ENCODE results near the gene VEPH1.

The VEPH1 gene

DNA sequence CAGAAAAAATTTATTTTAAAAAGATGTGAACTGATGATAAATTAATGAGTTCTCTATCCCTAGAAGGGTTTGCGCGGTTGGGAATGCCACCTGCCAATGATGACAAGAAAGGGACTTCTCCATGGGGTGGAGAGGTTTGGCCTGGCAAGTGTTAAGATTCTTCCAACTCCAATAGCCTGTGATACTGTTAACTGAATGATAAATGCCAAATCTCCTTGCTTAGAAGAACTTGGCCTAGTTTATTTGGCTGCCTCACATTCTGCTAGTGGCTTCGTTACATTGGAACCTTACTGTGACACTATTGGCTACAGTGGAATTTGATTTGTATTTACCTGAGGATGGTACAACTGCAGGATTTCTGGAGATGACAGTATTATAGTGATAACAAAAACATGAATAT, 251.5 kb downstream of the VEPH1 start:
- no peak for DNase-seq

DNA sequence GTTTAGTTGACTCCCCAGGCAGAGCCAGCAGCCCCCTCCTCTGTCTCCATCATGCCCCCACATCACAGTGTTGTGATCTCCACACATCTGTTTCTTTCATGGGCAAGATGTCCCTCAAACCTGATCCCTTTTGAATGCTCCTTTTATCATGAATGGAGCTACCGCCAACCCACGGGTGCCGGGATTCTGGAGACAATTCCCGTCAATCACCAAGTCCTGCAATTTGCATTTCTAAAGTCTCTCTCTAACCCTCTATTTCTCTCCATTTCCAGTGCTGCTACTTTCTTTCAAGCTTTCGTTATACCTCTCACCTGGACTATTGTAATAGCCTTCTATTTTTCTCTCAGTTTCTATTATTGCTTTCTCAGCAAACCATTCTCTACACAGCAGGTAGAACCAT, 253.6 kb downstream of the VEPH1 start:
- no peak for DNase-seq

DNA sequence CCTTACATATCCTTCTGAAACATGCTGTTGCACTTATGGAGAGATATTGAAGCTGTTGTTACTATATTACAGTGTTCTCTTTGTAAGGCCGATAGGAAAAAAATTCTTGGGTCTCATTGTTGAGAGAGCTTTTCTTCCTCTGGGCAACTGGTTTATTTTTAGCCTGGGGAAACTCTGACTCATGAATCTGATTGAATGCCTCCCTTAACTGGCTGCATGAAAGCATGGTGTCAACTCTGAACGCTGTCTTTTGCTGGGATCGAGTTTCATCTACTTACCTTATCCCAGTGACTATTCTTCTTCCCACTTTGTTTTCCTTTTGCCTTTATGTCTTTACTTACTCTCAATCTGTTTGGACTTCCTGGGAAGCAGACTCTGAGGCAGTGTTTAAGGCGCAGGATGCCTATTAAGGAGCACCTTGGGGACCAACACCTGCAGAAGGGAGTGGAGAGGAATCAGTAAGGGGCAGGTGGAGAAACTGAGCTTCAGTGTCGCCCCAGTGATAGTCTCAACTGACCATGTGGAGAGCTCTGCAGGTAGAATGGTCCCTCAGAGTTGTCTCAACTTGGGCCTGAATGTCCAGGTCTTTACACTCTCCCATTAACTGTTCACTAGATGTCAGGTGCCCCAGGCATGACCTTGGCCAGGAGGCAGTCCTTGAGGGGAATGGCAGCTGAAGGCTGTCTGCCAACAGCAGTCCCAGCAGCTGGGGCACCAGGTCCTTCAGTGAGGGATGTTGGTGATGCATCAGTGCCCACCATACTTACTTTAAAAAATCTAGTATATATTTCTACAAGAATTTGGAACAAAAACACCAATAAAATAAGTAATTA, 254.4 kb downstream of the VEPH1 start:
- peak; percentile 91 for DNase-seq

DNA sequence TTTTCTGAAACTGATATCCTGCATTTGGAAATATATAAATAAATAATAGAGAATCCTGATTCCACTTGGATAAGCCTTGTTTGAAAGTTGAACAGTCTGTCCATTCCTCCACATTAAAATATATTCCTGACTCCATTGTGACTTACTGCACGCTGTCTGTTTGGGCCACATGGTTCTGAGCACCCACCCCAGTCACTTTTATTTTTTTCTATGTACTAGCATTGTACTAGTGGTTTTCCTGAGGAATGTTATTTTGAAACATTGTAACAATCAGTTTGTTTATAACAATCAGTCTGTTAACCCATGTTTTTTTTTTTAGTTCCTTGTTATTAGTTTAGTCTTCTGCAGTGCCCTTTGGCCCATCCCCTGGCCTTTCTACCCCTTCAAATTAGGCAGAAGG, 255.8 kb downstream of the VEPH1 start:
- DNase-seq = no peak

DNA sequence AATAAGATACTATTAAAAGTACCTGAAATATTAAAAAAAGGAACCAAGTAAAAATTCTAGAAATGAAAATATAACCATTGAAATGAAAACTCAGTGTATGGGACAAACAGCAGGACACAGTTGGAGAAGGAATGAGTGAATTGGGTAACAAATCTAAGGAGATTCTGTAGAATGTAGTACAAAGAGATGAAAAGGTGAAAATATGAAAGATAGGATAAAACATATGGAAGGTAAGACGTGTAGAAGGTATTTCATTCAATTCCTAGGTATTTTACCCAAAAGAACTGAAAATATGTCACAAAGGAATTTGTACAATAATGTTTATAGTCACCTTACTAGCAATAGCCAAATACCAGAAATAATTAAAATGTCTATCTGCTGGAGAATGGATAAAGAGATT, 260.4 kb downstream of the VEPH1 start:
- no peak for DNase-seq

DNA sequence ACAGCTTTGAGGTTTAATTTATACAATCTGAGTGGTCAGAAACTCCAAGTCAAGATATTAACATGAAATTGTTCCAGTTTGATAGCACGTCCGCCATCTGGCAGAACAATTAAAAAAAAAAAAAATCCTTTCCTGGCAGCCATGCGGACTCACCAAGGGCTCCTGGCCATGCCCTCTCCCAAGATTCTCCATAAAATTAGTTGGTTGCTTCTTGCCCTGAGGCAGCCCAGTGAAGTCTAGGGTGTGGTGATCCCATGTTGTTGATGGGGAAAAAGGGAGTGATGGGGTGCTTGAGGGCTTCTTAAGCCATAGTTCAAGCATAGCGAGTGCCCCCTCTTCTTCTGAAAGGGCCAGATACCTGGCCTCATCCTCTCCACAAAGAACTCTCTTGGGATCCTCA, 261.6 kb downstream of the VEPH1 start:
- no peak for DNase-seq

DNA sequence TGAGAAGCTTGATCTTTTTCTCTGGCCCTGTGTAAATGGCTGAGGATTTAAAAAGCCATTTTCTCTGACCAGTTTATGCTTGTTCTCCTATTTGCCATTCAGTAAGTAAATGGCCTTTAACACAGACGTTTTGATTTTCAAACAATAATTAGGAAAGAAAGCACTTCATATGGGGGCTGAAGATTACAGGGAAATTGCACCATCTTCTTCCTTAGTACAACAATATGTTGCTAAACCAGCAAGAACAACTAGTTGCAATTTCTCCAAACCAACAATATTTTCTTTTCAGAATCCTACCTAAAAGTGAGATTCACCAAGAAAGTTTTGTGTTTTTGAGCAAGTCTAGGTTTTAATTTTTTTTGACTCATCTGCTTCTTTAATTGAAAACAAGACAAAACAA, 262.8 kb downstream of the VEPH1 start:
- DNase-seq = peak; percentile 25

DNA sequence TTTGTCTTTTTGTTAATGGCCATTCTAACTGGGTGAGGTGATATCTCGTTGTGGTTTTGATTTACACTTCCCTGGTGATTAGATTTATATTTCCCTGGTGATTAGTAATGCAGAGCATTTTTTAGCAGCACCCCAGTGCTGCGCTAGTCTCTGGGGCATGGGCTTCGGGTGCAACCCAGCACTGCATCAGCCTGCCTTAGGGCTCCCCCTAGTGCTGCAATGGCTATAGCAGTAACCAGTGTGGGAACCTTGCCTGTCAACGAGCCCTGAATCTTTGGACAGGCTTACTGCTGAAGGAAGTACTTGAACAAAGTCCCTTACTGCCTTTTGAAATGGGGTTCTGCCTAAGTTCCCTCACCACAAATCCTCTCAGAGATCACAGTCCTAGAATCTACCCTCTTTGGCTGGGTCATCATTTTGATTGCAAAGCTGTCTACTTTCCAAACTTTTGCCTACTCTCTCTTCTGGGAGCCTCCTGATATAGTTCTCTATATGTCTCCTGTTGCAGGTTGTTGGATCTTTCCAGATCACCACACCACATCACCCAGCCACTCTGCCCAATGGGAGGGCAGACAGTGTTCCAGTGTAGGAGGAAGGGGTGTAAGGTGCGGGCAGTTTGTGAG, 264.0 kb downstream of the VEPH1 start:
- DNase-seq = peak; percentile 59

DNA sequence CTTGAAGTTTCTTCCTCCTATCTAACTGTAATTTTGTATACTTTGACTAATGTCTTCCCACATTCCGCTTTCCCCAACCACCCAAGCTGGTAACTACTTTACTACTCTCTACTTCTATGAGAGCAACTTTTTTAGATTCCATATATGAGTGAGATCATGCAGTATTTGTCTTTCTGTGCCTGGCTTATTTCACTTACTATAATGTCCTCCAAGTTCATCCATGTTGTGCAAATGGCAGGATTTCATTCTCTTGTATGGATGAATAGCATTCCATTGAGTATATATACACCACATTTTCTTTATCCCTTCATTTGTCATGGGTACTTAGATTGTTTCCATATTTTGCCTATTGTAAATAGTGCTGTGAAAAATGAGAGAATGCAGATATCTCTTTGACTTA, 264.8 kb downstream of the VEPH1 start:
- peak; percentile 77 for DNase-seq

DNA sequence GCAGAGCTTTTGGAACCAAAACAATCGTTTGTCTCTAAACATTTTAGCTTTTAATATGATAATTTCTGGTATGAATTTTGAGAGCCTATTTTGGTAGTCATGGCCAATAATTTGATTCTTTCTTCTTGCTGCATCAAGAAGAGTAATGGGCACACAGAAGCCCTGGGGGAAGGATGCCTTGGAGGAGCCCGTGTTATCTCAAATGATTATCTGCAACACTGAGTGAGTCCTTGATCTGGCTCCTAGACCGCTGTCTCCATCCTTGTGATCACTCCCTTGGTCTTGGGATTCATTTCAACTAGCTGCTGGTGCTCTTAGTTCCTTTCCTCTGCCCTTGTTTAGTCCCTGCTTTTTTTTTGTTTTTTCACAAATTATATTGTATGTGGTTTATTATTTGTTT, 265.3 kb downstream of the VEPH1 start:
- DNase-seq = no peak

DNA sequence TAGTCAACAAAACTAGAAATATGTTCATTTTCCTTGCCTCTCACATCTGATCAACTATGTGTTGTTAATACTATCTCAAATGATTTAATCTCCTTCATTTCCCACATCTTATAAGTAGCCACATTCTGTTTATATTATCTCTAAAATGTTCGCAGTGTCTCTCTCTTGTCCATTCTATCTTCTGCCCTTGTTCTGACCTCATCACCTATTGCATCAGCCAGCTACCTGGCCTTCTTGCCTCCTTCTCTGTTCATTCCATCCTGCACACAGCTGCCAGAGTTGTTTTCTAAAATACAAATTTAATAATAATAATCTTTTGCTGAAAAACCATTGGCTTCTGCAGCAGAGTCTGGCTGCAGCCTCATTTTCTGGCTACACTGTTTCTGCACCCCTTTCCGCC, 267.9 kb downstream of the VEPH1 start:
- no peak for DNase-seq

DNA sequence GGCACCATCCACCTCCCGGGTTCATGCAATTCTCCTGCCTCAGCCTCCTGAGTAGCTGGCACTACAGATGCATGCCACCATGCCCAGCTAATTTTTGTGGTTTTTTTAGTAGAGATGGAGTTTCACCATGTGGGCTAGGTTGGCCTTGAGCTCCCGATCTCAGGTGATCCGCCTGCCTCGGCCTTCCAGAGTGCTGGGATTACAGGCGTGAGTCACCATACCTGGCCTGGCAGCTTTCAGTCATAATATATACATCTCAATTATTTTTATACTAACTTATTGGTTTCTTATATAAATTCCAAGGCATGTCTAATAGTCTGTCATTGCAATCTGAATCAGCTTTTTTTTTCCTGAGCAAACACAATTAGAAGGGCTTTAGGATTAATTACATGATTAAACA, 269.3 kb downstream of the VEPH1 start:
- DNase-seq = no peak

DNA sequence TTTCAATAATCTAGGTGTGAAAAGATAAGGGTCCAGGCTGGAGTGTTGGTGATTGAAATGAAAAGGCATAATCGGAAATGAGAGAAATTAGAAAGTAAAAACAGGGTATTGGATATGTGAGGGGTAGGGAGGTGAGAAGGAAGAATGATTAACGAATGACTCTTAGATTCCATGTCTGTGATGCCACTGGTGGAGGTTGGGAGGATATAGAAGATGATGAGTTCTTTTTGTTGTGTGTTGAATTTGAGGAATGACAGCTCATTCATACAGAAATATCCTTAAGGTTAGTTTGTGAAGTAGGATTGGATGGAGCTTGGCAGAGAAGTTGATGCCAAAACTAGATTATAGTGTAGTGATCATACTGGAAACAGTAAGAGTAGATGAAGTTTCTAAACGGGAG, 271.1 kb downstream of the VEPH1 start:
- peak; percentile 21 for DNase-seq

DNA sequence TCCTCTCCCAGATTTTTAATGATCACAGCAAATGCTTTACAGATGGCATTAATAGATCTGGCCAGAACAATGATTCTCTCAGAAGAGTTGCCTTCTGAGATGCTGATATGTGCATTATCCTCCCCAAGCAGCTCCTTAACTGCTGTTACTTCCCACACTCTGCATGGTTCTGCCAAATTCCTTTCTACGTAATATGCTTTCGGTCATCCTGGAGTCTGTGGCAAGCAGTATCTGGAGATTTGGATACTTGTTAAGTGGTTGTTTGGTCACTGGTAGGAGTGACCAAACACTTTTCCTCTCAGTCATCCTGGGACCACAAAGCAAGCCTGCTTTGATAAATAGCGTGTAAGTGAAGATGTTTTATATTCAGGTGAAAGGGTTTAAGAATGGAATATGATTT, 272.1 kb downstream of the VEPH1 start:
- peak; percentile 56 for DNase-seq

DNA sequence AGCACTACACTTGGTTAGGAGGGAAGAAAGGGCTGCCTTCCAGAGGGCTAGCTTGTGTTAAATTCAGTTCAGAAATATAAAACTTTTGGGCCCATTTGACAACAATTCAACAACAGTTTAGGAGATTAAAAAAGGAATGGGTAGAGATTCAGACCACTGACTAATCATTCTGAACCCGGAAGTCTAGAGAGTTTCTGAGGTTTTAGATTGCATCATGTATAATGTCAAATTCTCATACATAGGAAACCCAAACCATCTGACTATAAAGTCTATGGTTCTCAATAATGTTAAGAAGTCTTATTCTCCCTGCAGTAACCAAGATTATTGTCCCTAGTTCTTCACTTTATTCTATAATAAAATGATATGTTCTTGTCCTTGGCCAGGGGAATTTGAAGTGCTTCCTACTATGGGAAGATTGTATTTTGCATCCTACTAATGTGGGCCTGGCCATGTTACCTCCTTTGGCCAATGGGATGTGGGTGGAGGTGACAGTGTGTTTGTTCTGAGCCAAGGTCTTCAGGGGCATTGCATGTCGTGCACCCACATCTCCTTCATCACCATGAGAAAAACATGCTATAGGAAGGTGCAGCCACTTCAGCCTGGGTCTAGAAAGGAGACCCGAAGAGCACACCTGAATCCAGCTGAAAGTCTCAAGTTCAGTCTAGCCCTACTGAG, 276.9 kb downstream of the VEPH1 start:
- peak; percentile 57 for DNase-seq

DNA sequence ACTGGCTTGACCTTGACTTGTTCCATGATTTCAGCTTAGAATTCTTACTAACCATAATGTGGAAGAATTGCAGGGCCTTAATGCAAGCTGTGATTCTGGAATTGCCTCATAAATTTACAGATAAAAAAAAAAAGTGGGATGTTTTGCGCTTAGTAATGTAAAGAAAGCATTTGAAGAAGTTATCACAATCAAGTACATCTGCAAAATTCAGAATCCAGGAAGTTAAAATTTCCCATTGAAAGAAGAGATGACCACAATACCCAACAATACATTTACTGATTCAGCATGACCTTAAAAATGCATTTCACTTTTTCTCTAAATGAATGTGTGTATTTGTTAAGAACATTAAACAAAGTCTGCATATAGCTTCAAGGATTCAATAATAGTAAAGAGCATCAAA, 278.2 kb downstream of the VEPH1 start:
- DNase-seq = no peak

DNA sequence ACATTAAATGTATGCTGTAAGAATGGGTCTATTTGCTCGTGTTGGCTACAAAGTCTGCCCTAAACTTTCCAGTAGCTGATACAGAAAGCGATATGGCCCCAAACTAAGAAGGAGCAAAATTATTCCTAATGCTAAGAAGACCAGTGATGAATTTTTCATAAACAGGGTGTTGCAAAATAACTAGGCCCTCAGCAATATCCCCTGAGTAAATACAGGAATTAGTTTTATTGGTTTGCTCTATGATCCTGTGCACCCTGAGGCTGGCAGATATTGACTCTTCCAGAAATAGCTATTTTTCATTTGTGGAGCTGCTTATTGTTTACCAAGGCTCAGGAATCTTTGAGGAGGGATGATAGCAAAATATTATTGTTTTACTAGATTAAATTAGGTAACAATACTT, 282.3 kb downstream of the VEPH1 start:
- no peak for DNase-seq

DNA sequence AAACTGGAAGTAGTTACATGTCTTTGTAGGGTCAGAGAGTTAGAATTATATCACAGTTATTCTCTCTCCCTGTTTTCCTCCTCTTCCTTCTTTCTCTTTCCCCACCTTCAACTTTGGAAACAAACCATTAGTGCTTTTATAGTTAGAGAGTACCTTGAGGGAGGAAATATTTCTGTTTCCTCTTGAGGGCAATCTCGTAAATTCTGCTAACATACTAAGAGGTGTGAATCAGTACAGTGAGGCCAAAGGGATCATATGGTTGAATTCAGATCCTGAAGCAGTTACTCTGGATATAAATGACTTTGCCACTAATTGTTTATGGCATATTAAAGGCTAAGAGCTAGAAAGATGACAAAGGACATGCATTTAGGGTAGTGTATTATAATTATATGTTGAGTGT, 283.0 kb downstream of the VEPH1 start:
- no peak for DNase-seq

DNA sequence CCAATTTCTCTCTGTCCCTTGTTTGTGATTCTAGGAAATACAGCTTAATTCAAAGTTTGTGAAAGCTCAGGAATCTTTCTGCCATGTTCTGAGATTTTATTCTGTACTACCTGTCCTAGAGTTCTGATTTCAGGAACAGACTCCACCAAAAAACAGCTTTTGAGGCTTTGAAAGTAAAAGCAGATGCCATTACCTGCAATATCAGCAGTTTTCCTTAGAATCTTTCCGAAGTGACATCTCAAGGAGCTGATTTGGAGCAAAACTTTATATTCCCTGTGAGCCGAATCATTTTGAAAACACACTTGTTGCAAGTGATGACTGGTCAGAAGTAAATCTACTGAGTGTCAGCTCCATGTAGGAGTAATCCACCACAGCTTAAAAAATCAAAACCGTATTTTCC, 284.0 kb downstream of the VEPH1 start:
- DNase-seq = no peak

All from fibroblast of skin of scalp (primary cell).